Endothelial cell of umbilical vein (primary cell): ENCODE results near the gene SLC15A1. TPM values are rescaled to one million over a fixed set of nuclear protein-coding genes. Genes with fewer than 3 reads are reported as not detected.

ENCODE experiments used
- BruUV-seq: library from RNA; stranded (reverse); fragments of 400-500 nt; replicated peaks from 2 replicates; lab custom pipeline; 2021; lab: Mats Ljungman, UMichigan
- CTCF ChIA-PET: fragments of 300-600, 350-600 bp; sonication (Branson Sonifier 250); formaldehyde crosslinking; loops from one replicate; lab custom pipeline; 2021; ENCODE audit warnings: antibody characterized with exemption, inconsistent platforms; lab: Charles Lee
- POLR2A ChIA-PET: fragments of 300-600, 350-600 bp; sonication (Branson Sonifier 250); formaldehyde crosslinking; loops from one replicate; lab custom pipeline; 2021; ENCODE audit warnings: antibody characterized with exemption, inconsistent platforms; lab: Charles Lee
- DNase-seq: peaks from one replicate; pipeline ENCODE4 v3.0.0-alpha.2; 2011; ENCODE audit warnings: low read depth, low spot score
- FAIRE-seq: peaks from 2 replicates; lab custom pipeline; 2011; peaks lifted over from hg19 to GRCh38; lab: Jason Lieb, UNC
- H2AFZ ChIP-seq: 2 replicates; pipeline ENCODE4 v1.6.0; 2012; ENCODE audit warnings: low read depth, low read length, control low read depth, inconsistent platforms
- H3K27ac ChIP-seq: 2 replicates; pipeline ENCODE4 v1.5.1; 2011; ENCODE audit warnings: low read depth, mild to moderate bottlenecking, control low read depth, low read length, moderate library complexity; ENCODE audit not compliant: insufficient read depth
- H3K27me3 ChIP-seq, 2 experiments: 2 replicates each; pipeline versions ENCODE4 v1.6.0 to v1.6.1; 2011; ENCODE audit warnings: low read length in 2 of 2, mixed read lengths in 1 of 2; ENCODE audit not compliant: control insufficient read depth in 2 of 2, insufficient read depth in 2 of 2
- H3K36me3 ChIP-seq, 2 experiments: 2 replicates in 1 of 2; 3 replicates in 1 of 2; pipeline ENCODE4 v1.5.1; 2011; ENCODE audit warnings: low read length in 2 of 2, mild to moderate bottlenecking in 1 of 2, moderate library complexity in 1 of 2; ENCODE audit not compliant: control insufficient read depth in 2 of 2, insufficient read depth in 2 of 2; ENCODE audit errors: extremely low read depth in 1 of 2
- H3K4me1 ChIP-seq: 3 replicates; pipeline ENCODE4 v1.5.1; 2011; ENCODE audit warnings: mild to moderate bottlenecking, low read length; ENCODE audit not compliant: control insufficient read depth, insufficient read depth; ENCODE audit errors: extremely low read depth
- H3K4me2 ChIP-seq: 2 replicates; pipeline ENCODE4 v1.6.1; 2011; ENCODE audit warnings: low read length, control low read depth, mixed read lengths; ENCODE audit not compliant: insufficient read depth
- H3K4me3 ChIP-seq, 3 experiments: fragments of 200-600 bp in 1 of 3; sonication (generic), shearing (Covaris generic) in 1 of 3; replicated peaks in 1 of 3; 2 replicates each; pipeline ENCODE4 v1.5.1; 2011 to 2016; ENCODE audit warnings: control low read depth in 3 of 3, low read length in 3 of 3, mild to moderate bottlenecking in 2 of 3, inconsistent platforms in 1 of 3, low read depth in 1 of 3, moderate library complexity in 1 of 3; ENCODE audit not compliant: insufficient read depth in 1 of 3
- H3K79me2 ChIP-seq: 2 replicates; pipeline ENCODE4 v1.6.0; 2012; ENCODE audit warnings: low read length, inconsistent platforms; ENCODE audit not compliant: control insufficient read depth, insufficient read depth
- H3K9ac ChIP-seq: replicated peaks from 2 replicates; pipeline ENCODE3; 2011; ENCODE audit warnings: low read length, control low read depth; ENCODE audit not compliant: insufficient read depth; ENCODE audit errors: extremely low read depth
- H3K9me1 ChIP-seq: replicated peaks from 3 replicates; pipeline ENCODE4 v1.6.0; 2011; ENCODE audit warnings: mild to moderate bottlenecking, low read length; ENCODE audit not compliant: control insufficient read depth, insufficient read depth; ENCODE audit errors: extremely low read depth
- H3K9me3 ChIP-seq: replicated peaks from 2 replicates; pipeline ENCODE4 v1.5.1; 2012; ENCODE audit warnings: low read length, inconsistent platforms; ENCODE audit not compliant: control insufficient read depth, insufficient read depth
- H4K20me1 ChIP-seq: replicated peaks from 2 replicates; pipeline ENCODE3; 2011; ENCODE audit warnings: mild to moderate bottlenecking, low read length; ENCODE audit not compliant: control insufficient read depth, insufficient read depth; ENCODE audit errors: extremely low read depth
- EZH2 ChIP-seq: IDR thresholded peaks from 2 replicates; pipeline ENCODE4 v1.6.1; 2012; ENCODE audit warnings: borderline replicate concordance, low read depth, mild to moderate bottlenecking, moderate library complexity, low read length, inconsistent platforms; ENCODE audit not compliant: severe bottlenecking
- FOS ChIP-seq: IDR thresholded peaks from 2 replicates; pipeline ENCODE4 v1.6.1; 2011; ENCODE audit warnings: mild to moderate bottlenecking, low read length, moderate library complexity, borderline replicate concordance; ENCODE audit not compliant: insufficient read depth
- GATA2 ChIP-seq: IDR thresholded peaks from 2 replicates; pipeline ENCODE4 v1.7.0; 2011; ENCODE audit warnings: low read depth, mild to moderate bottlenecking, moderate library complexity, mixed read lengths, low read length; ENCODE audit not compliant: insufficient read length, insufficient read depth
- JUN ChIP-seq: IDR thresholded peaks from 2 replicates; pipeline ENCODE4 v1.6.1; 2011; ENCODE audit warnings: borderline replicate concordance, low read depth; ENCODE audit not compliant: insufficient read length, insufficient read depth
- MAX ChIP-seq: IDR thresholded peaks from 2 replicates; pipeline ENCODE4 v1.6.1; 2011; ENCODE audit not compliant: insufficient read depth, insufficient read length
- MYC ChIP-seq: IDR thresholded peaks from one replicate; pipeline ENCODE4 v1.6.1; 2011; ENCODE audit warnings: mild to moderate bottlenecking, low read depth, low read length
- POLR2A ChIP-seq: IDR thresholded peaks from 2 replicates; pipeline ENCODE4 v1.6.1; 2012; ENCODE audit warnings: low read depth, mild to moderate bottlenecking, control low read depth, low read length
- POLR2AphosphoS5 ChIP-seq: IDR thresholded peaks from 2 replicates; pipeline ENCODE4 v1.6.1; 2012; ENCODE audit warnings: low read depth, mild to moderate bottlenecking, control low read depth, low read length, moderate library complexity; ENCODE audit not compliant: insufficient read depth
- dilution Hi-C: fragments of 300-500 bp; cut with MboI; formaldehyde crosslinking; loops from one replicate; pipeline ENCODE4 v1.15.0; 2019; ENCODE audit warnings: low sequenced_read_pairs; ENCODE audit not compliant: extremely low pct_ligation_motif_present
- intact Hi-C: fragments of 100-400 bp; cut with micrococcal nuclease; formaldehyde crosslinking; loops from one replicate; pipeline ENCODE4 v1.10.0; 2022
- polyA plus RNA-seq, 4 experiments: library from polyadenylated mRNA; depleted of rRNA in 3 of 4; stranded (reverse) in 3 of 4; unstranded in 1 of 4; fragments of >200 nt; gene quantifications; 2 replicates each; pipeline versions ENCODE4 v1.2.1 to v1.2.3, GENCODE V29; 2011 to 2012; ENCODE audit warnings: missing spikeins in 1 of 4
- total RNA-seq: library from RNA; stranded (reverse); gene quantifications from 2 replicates; pipeline ENCODE4 v1.2.3, GENCODE V29; 2021
- TF ChIP-seq, protein P1 (sequence below), 2 donors: IDR thresholded peaks; 1 replicate in 1 of 2; 2 replicates in 1 of 2; pipeline ENCODE4 v1.5.1; 2011; ENCODE audit warnings: low read length in 2 of 2, mild to moderate bottlenecking in 2 of 2, moderate library complexity in 2 of 2, control low read depth in 1 of 2, inconsistent platforms in 1 of 2, low read depth in 1 of 2; ENCODE audit not compliant: insufficient read depth in 1 of 2; ENCODE audit errors: extremely low read depth in 1 of 2

The SLC15A1 gene
- total and polyA plus RNA-seq, 2 donors (not counting 3 experiments of a cell fraction or from before 2014, with no cell fraction given): not detected

DNA sequence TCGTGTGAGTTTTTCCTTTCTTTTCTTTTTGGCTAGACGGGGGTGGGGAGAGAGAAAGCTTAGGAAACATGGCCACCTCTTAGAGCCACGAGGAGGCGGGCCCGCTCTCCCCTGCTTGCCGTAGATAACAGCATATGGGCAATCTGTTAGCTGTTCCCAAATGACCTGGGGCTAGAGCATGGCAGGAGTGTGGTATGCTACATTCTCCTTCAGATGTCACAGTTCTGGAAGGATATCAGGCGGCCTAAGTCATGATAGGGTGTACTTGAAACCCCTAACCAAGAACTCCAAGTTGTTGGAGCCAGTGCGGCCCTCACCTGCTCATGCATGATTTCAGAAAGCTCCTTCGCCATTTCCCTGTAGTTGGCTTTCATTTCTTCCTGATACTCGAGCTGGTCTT lies 44.3 kb upstream of the SLC15A1 start:
- no peaks in the 10 kb centered on the region for H3K27me3 ChIP-seq
- ChIA-PET CTCF (no interaction called here), POLR2A (interaction anchor here (0.6 kb wide), 1 partner anchor 103 kb away, joined by 5 read pairs; no protein-coding TSS in a partner anchor)
- intact Hi-C loops (no loop called here), dilution Hi-C loops (no loop called here)
- no peak overlapping the region for H3K27ac ChIP-seq
- H3K79me2 ChIP-seq: no peaks in the 10 kb centered on the region
- no peak overlapping the region for H3K4me2 ChIP-seq
- no peaks in the 10 kb centered on the region for H4K20me1 ChIP-seq
- H3K9me1 ChIP-seq: no peaks in the 10 kb centered on the region
- FAIRE-seq (no peak), DNase-seq (no peak)
- no peak overlapping the region for H3K4me3 ChIP-seq
- H2AFZ ChIP-seq: no peak overlapping the region
- peaks cover 29 to 43% of the 10 kb centered on the region in 2 experiments for H3K36me3 ChIP-seq
- no TSS peak for BruUV-seq
- no peaks in the 10 kb centered on the region for H3K4me1 ChIP-seq
- H3K9me3 ChIP-seq: no peaks in the 10 kb centered on the region
- no peak overlapping the region for H3K9ac ChIP-seq
- TF ChIP-seq MAX (no peak), POLR2A (no peak), GATA2 (no peak), POLR2AphosphoS5 (no peak), FOS (no peak), EZH2 (no peak), MYC (no peak), JUN (no peak)
- TF ChIP-seq, protein P1, sequence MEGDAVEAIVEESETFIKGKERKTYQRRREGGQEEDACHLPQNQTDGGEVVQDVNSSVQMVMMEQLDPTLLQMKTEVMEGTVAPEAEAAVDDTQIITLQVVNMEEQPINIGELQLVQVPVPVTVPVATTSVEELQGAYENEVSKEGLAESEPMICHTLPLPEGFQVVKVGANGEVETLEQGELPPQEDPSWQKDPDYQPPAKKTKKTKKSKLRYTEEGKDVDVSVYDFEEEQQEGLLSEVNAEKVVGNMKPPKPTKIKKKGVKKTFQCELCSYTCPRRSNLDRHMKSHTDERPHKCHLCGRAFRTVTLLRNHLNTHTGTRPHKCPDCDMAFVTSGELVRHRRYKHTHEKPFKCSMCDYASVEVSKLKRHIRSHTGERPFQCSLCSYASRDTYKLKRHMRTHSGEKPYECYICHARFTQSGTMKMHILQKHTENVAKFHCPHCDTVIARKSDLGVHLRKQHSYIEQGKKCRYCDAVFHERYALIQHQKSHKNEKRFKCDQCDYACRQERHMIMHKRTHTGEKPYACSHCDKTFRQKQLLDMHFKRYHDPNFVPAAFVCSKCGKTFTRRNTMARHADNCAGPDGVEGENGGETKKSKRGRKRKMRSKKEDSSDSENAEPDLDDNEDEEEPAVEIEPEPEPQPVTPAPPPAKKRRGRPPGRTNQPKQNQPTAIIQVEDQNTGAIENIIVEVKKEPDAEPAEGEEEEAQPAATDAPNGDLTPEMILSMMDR (IDR thresholded peaks at IDR 0.05; ENCODE audit: extremely low read depth in 1 of 2, insufficient read depth in 1 of 2, low read depth in 1 of 2, low read length in 2 of 2): no peak
